GM12892 (cell line): ENCODE measurements around the gene HERPUD1.

Experiments
- POLR2A ChIP-seq: IDR thresholded peaks from 2 replicates; pipeline ENCODE4 v1.6.1; 2011; ENCODE audit warnings: low read depth, low read length, control low read depth
- POLR2AphosphoS5 ChIP-seq: IDR thresholded peaks from 2 replicates; pipeline ENCODE4 v1.6.1; 2011; ENCODE audit warnings: low read depth, low read length, control low read depth
- TAF1 ChIP-seq: IDR thresholded peaks from 2 replicates; pipeline ENCODE4 v1.6.1; 2011; ENCODE audit warnings: low read depth, mild to moderate bottlenecking, control low read depth, low read length, borderline replicate concordance

GRCh38 chr16:56947604-56947995, 15.7 kb downstream of the HERPUD1 start:
- TF ChIP-seq TAF1 (no peak), POLR2AphosphoS5 (no peak), POLR2A (no peak)
